ENCODE measurements around the gene RAG1. TPM values are rescaled to one million over a fixed set of nuclear protein-coding genes. Genes with fewer than 3 reads are reported as not detected.

Gene RAG1
- total and polyA plus RNA-seq, 2 of the 13 experiments (the other 11 are each of a cell fraction or from before 2014, with no cell fraction given) = 0.11 to 0.15 TPM

DNA sequence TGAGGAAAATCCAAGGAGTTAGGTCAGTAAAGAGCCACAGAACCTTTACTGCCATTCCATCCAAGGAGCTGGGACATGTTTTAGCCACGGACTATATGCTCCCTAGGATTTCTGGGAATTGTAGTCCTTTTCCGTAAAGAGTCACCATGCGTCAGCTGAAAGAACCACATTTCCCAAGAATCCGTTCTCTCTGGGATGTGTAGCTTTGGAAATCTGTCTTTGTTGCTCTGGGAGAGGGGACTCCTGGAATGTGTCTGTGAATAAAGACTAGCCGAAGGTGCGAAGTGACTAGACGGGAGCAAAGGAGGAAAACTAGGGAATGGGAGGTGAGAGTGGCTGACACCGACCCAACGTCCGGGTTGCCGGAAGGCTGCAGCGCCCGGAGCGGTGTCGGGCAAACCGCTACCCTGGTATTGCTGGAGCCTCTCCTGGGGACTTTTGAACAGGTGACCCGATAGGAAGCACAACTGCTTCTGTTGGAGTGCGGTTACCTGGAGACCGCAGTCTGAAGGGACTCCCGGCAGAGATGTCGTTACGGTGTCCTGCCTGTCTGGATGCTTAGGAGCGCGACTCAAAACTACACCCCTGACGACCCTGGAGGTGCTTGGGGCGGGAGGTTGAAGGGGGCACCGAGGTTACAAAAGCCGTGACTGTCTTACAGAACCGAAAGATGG, 26.6 kb downstream of the RAG1 start, which contains the start of gene IFTAP (continued):
- TF ChIP-seq, protein P1, sequence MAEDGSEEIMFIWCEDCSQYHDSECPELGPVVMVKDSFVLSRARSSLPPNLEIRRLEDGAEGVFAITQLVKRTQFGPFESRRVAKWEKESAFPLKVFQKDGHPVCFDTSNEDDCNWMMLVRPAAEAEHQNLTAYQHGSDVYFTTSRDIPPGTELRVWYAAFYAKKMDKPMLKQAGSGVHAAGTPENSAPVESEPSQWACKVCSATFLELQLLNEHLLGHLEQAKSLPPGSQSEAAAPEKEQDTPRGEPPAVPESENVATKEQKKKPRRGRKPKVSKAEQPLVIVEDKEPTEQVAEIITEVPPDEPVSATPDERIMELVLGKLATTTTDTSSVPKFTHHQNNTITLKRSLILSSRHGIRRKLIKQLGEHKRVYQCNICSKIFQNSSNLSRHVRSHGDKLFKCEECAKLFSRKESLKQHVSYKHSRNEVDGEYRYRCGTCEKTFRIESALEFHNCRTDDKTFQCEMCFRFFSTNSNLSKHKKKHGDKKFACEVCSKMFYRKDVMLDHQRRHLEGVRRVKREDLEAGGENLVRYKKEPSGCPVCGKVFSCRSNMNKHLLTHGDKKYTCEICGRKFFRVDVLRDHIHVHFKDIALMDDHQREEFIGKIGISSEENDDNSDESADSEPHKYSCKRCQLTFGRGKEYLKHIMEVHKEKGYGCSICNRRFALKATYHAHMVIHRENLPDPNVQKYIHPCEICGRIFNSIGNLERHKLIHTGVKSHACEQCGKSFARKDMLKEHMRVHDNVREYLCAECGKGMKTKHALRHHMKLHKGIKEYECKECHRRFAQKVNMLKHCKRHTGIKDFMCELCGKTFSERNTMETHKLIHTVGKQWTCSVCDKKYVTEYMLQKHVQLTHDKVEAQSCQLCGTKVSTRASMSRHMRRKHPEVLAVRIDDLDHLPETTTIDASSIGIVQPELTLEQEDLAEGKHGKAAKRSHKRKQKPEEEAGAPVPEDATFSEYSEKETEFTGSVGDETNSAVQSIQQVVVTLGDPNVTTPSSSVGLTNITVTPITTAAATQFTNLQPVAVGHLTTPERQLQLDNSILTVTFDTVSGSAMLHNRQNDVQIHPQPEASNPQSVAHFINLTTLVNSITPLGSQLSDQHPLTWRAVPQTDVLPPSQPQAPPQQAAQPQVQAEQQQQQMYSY (CRISPR knock-in tag; IDR thresholded peaks at IDR 0.05) = no peak; the same call in 1 of the 2 replicates
- 0 out of 2 replicates have a peak, but pooled peaks have one; percentile 32 for TF ChIP-seq JUND (CRISPR knock-in tag; IDR thresholded peaks at IDR 0.05)
- TF ChIP-seq CCDC6 (CRISPR knock-in tag; IDR thresholded peaks at IDR 0.05) = 0 out of 2 replicates have a peak, but pooled peaks have one; percentile 6
- TF ChIP-seq RFX1 (IDR thresholded peaks at IDR 0.05) = peak; percentile 71; the same call in 1 of the 2 replicates
- TF ChIP-seq ZNF879 (CRISPR knock-in tag; IDR thresholded peaks at IDR 0.05) = 0 out of 2 replicates have a peak, but pooled peaks have one; percentile 46
- peak; percentile 76; the same call in 1 of the 2 replicates for TF ChIP-seq HOXA5 (CRISPR knock-in tag; IDR thresholded peaks at IDR 0.05)
- peak; percentile 67; the same call in 1 of the 2 replicates for TF ChIP-seq SP140L (CRISPR knock-in tag; IDR thresholded peaks at IDR 0.05; ENCODE audit: borderline replicate concordance)
- TF ChIP-seq CBFB (CRISPR knock-in tag; IDR thresholded peaks at IDR 0.05) = peak; percentile 67; the same call in 1 of the 2 replicates
- TF ChIP-seq ZNF331 (CRISPR knock-in tag; IDR thresholded peaks at IDR 0.05) = peak; percentile 74; the same call in 1 of the 2 replicates
- TF ChIP-seq FOXK2 (IDR thresholded peaks at IDR 0.05) = no peak
- TF ChIP-seq, protein P2, sequence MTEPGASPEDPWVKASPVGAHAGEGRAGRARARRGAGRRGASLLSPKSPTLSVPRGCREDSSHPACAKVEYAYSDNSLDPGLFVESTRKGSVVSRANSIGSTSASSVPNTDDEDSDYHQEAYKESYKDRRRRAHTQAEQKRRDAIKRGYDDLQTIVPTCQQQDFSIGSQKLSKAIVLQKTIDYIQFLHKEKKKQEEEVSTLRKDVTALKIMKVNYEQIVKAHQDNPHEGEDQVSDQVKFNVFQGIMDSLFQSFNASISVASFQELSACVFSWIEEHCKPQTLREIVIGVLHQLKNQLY (CRISPR knock-in tag; IDR thresholded peaks at IDR 0.05) = 0 out of 2 replicates have a peak, but pooled peaks have one; percentile 18
- TF ChIP-seq FOXO1 (CRISPR knock-in tag; IDR thresholded peaks at IDR 0.05) = peak; percentile 69; the same call in 1 of the 2 replicates
- TF ChIP-seq TBX2 (CRISPR knock-in tag; IDR thresholded peaks at IDR 0.05; ENCODE audit: borderline replicate concordance) = peak; percentile 64; the same call in 1 of the 2 replicates
- TF ChIP-seq RBAK (CRISPR knock-in tag; IDR thresholded peaks at IDR 0.05) = no peak
- peak; percentile 90 for TF ChIP-seq SUZ12 (IDR thresholded peaks at IDR 0.05; ENCODE audit: low read depth, low read length)
- peak; percentile 96 for TF ChIP-seq FOXK1 (CRISPR knock-in tag; IDR thresholded peaks at IDR 0.05; ENCODE audit: borderline replicate concordance, low read depth)
- no peak for TF ChIP-seq ZNF737 (CRISPR knock-in tag; IDR thresholded peaks at IDR 0.05; ENCODE audit: borderline replicate concordance)
- TF ChIP-seq, protein P3, sequence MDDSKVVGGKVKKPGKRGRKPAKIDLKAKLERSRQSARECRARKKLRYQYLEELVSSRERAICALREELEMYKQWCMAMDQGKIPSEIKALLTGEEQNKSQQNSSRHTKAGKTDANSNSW (CRISPR knock-in tag; IDR thresholded peaks at IDR 0.05; ENCODE audit: borderline replicate concordance) = no peak
- no peak for TF ChIP-seq ZFP36L2 (CRISPR knock-in tag; IDR thresholded peaks at IDR 0.05)
- TF ChIP-seq, protein P4, sequence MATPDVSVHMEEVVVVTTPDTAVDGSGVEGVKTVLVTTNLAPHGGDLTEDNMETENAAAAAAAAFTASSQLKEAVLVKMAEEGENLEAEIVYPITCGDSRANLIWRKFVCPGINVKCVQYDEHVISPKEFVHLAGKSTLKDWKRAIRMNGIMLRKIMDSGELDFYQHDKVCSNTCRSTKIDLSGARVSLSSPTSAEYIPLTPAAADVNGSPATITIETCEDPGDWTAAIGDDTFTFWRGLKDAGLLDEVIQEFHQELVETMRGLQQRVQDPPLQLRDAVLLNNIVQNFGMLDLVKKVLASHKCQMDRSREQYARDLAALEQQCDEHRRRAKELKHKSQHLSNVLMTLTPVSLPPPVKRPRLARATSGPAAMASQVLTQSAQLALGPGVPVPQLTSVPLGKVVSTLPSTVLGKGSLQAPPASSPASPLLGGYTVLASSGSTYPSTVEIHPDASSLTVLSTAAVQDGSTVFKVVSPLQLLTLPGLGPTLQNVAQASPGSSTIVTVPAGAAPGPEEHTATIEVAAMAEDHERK (CRISPR knock-in tag; IDR thresholded peaks at IDR 0.05; ENCODE audit: low read depth) = 0 out of 2 replicates have a peak, but pooled peaks have one; percentile 43
- peak; percentile 50; the same call in 1 of the 2 replicates for TF ChIP-seq ZNF253 (CRISPR knock-in tag; IDR thresholded peaks at IDR 0.05; ENCODE audit: borderline replicate concordance)
- TF ChIP-seq FOXA3 (CRISPR knock-in tag; IDR thresholded peaks at IDR 0.05) = peak; percentile 53; the same call in 1 of the 2 replicates
- TF ChIP-seq NAIF1 (CRISPR knock-in tag; IDR thresholded peaks at IDR 0.05; ENCODE audit: borderline replicate concordance) = peak; percentile 89; the same call in 1 of the 2 replicates
- peak; percentile 88 for TF ChIP-seq TBL1XR1 (IDR thresholded peaks at IDR 0.05; ENCODE audit: borderline replicate concordance, low read length, partially characterized antibody)
